ENCODE results near the gene KCNJ9. TPM values are rescaled to one million over a fixed set of nuclear protein-coding genes. Genes with fewer than 3 reads are reported as not detected.

Gene KCNJ9
- total RNA-seq, 1 donor from 2014 or later: not detected

DNA sequence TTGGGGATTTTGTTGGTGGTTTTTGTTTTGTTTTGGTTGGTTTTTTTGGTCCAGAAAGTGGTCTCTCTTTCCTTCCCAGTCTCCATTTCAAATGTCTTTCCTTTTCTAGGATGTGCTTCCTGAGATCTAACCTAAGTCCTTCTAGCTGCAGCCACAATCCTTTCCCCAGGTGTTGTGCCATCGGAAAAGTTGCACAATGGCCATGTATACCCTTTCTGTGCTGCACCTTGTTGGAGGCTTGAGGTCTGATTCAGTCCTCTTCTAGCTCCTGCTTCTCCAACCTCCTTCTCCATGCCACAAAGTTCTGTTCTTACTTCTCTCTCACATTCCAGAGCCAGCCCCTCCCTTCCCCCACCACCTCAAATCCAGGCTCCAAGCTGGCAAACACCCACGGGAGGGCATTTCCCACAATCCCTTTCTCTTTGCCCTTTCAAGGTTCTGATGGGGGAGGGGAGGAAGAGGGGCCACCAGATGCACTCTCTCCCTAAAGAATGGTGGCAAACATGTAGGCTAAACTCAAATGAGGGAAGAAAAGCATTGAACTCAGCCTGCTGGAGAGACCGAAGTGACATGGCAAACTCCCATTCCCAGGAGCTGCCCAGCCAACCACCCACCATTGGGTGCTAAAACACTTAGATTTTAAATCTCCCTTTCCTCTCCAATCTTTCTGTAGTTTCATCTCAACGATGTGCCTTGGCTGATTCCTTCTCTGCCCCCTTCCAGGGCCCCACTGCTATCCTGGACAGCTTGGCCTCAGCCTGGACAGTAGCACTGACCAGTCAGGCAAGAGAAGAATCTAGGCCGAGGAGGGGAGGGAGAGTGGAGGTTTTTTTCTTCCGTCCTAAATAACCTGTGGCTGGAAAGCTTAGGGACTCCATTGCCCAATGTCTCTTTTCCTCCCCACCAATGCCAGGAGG lies 14.3 kb upstream of the KCNJ9 start:
- no peak for DNase-seq (ENCODE audit: low read depth in 2 of 2)

DNA sequence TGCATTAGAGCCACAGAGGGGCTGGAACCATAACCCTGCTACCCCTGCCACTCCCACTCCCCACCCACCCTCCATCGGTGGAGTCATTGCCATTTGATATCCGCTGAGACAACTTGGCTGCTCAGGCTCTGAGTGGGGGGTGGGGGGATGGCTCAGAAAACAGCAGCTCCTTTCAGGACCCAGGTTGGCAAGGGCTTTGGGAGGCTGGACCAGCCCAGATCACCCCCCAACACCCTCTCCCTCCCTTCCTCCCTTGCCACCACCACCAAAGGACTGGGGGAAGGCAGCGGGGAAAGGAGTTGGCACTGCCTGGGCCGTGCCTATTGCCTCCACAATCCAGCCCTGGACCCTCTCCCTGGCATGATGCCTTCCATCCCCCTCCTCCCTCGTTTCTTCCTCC lies 13.1 kb upstream of the KCNJ9 start:
- no peak for DNase-seq (ENCODE audit: low read depth in 2 of 2)

DNA sequence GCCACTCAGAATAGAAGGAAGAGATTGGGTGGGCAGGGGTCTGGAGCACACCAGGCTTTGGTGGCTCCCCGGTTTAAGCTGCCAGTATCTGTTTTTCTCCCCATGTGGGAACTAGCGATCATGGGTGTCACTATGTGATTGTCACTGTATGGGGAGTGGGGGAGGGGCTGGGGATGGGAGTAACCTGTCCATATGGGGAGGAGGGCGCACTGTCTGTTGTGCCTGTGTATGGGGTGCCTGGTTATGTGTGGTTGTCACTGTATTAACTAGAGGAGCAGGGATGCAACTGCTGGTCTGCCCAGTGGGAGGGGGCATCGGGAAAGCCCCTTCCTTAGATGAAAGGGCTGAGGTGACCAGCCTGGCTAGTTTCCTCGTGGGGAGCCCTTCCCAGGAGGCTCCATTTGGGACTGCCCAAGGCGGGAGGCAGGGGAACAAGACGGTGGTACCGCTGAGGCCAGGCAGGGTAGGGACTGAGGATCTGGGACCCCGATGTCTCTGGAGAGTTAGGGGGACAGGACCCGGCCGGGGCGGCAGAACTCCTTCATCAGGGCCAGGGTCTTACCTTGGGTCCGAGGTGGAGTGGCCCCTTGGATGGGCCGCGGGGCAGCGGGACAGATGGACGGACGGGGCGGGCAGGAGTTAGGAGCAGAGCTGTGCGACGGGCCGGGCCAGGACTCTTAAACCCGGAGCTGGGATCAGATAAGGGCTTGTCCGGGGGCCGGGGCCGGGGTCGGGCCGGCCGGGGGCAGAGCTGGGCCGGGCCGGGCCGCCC lies 11.7 kb upstream of the KCNJ9 start, which contains the start of gene KCNJ10:
KCNJ10 (minus strand) TSS at position 701 of the 772 bp plus-strand sequence. CDS start 27,628 bp downstream, outside the sequence.
- DNase-seq (ENCODE audit: low read depth in 2 of 2): no peak

DNA sequence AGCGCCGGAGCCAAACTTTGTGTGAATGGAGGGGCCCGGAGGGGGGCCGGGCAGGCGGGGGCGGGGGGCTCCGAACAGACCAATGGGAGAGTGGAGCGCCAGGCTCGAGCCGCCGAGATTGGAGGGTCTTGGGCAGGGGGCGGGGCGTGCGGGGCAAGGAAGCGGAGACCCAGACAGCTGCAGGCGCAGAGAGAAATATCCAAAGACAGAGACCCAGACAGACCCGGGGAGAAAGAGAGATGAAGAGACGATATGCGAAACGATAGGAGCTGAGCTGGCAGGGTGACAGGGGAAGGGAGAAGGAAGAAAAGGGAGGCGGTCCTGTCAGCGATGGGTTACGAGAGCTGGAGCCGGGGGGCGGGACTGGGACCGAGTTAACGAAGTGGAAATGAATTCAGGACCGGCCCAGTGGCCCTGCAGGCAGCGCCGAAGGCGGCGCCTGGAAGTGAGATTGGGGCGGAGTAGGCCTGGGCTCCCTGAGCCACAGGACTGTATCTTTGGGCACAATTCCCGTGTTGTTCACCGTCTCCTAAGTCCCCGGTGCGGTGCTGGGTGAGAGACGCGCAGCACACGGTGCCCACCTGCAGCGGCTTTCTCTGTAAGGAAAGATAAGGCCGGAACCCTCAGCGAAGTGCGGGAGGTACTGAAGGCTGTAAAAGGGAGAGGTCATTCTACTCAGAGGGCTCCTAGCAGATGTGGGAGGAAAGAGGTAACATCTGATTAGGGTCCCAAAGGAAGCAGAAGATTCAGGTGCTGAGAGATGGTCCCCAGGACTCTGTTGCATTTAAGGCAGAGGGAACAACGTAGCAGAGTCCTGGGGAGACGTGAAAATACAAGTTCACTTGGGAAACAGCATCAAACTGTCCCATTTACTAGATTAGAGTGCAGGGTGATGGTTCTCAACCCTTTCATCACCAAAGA lies 10.8 kb upstream of the KCNJ9 start:
- peak; percentile 47 to 66 for DNase-seq (ENCODE audit: low read depth in 2 of 2)

DNA sequence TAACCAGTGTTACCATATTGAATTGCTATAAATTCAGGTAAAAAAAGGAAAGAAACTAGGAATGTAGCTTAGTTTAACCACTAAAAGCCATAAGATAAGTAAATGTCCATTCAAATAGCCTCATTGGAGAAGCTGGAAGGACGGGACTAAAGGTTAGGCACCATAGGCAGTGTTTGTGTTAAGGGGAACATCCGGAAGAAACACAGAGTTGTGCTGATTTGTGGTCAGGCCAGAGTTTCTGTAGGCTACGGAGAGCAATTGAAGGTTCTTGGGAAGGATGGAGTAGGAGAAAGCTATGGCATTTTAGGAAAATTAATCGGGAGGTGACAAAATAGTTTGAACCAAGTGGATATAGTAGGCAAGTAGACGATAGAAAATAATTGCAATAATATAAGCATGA lies 10.0 kb upstream of the KCNJ9 start:
- no peak for DNase-seq (ENCODE audit: low read depth in 2 of 2)

DNA sequence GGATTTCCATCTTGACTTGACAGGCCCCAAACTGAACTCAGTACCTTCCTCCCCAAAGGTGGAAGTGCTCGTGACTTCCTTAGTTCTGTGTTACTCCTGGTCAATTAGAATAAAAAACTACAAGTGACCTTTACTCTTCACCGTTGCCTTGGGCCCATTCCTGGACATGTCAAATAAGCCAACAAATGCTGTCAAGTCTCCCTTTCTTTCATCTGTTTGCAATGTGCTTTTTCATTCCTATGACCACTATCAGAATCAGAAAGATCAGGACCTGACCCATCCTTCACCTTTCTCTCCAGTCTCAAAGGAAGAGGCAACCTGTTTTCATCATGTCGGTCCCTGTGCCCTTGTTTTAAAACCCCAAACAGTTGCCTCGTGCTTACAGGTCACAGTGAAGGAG lies 6.5 kb upstream of the KCNJ9 start:
- DNase-seq (ENCODE audit: low read depth in 2 of 2): no peak

DNA sequence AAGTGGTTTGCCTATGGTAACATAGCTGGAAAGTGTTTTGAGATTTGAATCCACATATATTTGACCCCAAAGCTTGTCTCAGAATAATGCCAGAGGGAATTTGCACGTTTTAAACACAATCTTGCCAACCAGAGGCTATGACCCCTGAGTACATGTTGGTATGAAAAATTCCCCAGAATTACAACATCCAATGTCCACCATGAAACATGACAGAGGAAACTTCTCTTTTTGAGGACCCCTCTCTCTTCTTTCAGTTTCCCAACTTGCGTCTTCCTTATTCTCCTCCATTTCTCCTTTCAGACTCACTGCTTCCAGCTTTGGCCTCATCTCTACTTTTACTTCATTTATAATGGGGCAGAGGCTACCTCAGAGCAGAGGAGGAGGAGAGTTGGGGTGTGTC lies 5.5 kb upstream of the KCNJ9 start:
- no peak for DNase-seq (ENCODE audit: low read depth in 2 of 2)

DNA sequence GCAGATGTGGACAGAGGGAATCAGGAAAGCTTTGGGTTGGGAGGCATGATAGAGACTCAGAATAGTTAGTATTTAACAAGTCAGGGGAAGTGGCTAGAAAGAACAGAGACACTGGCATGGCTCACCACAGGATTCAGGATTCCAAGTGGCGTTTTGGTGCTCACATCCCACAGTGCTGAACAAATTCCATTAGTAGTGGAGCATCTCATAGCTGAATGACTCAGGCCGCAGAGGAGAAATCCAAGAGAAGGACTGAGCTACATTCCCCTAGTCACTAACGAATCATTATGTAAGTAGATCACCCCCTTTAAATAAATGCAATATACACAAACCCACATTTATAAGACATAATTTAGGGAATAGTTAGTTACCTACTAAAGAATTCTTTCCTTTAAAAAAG lies 5.0 kb upstream of the KCNJ9 start:
- no peak for DNase-seq (ENCODE audit: low read depth in 2 of 2)

DNA sequence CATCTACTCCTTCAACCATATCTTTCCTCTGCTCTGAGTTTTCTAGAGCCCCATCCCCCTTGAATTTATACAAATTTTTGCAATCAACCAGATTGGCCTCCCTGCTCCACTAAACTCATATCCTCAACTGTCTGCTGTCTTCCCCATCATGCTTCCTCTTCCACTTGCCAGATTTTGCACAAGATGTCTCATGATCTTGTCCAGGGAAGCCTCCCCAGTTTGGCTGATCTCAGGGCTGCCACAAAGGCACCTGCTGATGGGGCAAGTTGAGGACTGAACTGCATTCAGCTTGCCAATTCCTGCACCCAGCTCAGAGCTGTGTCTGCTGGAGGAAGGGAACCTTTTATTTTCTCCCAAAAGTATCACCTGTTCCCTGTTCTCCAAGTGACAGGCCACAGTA lies 3.9 kb upstream of the KCNJ9 start:
- DNase-seq (ENCODE audit: low read depth in 2 of 2): no peak

DNA sequence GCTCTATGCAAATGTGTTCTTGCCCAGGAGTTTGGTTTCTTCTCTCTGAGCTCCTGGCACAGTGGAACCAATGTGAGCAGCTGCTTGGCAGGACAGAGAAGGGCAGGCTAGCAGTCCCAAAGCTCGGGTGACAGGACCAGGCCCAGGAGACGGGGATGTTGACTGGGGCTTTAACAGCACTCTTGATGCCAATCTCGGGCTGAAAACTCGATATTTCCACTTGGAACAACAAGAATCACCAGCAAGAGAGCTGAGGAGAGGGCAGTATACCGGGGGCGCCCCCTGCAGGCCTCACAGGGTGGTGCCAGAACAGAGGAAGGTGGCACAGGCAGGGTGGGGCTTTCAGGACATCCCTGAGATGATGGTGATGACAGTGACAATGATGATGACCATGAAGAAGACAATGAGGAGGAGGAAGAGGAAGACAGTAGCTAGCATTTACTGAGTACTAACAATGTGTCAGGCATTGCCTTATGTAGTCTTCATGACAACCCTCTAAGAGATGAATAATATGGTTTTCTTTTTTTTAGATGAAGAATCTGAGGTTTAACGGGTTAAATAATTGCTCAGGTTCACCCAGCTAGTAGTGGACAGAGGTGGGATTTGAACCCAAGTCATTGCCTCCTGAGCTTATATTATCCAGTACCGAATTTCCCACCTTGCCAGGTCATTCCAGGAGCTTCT lies 2.7 kb upstream of the KCNJ9 start:
- DNase-seq (ENCODE audit: low read depth in 2 of 2): peak; percentile 30 to 35

DNA sequence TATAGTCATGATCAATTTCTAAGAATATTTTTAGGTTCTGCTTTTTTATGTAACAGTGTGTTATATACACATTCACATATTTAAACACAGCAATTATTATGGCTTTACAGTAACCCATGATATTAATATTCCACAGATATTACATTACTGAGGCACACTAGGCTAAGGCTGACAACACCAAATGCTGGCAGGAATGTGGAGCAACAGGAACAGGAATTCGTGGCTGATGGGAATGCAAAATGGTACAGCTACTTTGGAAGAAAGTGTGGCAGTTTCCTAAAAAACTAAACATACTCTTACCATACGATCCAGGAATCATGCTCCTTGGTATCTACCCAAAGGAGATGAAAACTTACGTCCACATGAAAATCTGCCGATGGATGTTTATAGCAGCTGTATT lies 1.9 kb upstream of the KCNJ9 start:
- DNase-seq (ENCODE audit: low read depth in 2 of 2): no peak

DNA sequence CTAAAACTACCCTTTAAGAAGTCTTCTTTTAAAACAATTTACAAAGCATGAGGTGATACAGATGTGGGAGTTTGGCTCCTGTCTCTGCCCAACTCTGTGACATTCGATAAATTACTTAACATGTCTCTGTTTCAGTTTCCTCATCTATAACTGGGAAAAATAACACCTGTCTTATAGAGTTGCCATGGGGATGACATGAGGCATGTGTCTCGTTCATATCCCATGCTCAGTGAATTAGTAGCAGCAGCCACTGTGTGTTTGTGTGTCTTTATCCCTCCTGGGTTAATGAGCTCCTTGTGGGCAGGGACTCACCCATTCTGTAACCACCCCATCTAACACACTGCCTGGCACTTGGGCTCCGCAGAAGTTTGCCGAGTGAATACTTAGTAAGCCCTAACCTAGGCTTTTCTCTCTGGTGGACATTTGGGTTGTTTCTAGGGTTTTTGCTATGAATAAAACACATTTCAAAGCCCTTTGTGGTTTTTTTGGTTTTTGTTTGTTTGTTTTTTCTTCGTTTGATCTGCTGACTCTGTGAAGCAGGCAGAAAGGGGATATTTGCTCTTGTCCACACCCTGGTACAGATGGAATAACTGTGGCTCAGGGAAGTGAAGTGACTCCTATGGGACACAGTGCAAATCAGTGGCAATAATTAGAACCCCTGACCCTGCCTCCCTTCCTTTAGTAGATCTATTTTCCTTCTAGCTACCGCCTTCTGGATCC lies 797 bp upstream of the KCNJ9 start:
- DNase-seq (ENCODE audit: low read depth in 2 of 2): no peak

DNA sequence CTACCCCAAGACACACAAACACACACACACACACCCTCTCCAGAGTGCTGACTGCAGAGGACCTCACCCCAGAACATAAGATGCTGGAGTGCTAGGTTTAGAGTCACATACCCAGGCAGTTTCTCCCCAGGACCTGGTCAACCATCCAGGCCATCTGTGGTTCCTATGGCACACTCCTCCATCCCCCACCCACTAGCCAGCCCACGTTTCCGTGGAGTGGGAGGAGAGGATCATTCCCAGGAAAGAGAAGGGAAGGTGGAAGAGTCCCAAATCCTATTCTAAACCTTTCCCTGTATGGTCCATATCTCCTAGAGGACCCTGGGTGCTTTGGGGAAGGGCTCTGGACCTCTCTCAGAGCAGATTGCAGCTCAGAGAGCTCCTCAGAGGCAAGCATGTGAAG lies 1.1 kb downstream of the KCNJ9 start:
- DNase-seq (ENCODE audit: low read depth in 2 of 2): no peak

DNA sequence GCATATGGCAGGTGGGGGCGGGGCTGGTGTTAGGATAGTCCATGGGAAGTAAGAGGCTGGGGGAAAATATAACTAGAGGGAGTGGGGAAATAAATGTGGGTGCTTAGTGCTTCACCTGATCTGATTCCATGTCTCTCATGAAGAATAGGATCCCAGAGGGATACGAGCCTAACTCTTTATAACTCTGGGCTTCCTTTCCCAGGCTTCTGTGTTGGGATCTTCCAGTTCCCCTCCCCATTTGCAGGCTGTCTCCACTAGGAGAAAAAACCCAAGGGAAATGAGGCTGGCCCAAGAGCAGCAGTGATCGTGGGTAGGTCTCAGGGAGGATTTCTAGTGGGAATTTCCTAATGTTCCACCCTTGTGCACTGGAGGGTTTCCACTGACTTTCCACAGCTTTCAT lies 1.6 kb downstream of the KCNJ9 start:
- DNase-seq (ENCODE audit: low read depth in 2 of 2): no peak

DNA sequence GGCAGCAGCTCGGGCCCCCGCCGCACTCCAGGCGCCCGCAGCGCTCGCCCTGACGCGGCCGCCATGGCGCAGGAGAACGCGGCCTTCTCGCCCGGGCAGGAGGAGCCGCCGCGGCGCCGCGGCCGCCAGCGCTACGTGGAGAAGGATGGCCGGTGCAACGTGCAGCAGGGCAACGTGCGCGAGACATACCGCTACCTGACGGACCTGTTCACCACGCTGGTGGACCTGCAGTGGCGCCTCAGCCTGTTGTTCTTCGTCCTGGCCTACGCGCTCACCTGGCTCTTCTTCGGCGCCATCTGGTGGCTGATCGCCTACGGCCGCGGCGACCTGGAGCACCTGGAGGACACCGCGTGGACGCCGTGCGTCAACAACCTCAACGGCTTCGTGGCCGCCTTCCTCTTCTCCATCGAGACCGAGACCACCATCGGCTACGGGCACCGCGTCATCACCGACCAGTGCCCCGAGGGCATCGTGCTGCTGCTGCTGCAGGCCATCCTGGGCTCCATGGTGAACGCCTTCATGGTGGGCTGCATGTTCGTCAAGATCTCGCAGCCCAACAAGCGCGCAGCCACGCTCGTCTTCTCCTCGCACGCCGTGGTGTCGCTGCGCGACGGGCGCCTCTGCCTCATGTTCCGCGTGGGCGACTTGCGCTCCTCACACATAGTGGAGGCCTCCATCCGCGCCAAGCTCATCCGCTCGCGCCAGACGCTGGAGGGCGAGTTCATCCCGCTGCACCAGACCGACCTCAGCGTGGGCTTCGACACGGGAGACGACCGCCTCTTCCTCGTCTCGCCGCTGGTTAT lies 2.8 kb downstream of the KCNJ9 start:
- peak; percentile 39 to 67 for DNase-seq (ENCODE audit: low read depth in 2 of 2)

DNA sequence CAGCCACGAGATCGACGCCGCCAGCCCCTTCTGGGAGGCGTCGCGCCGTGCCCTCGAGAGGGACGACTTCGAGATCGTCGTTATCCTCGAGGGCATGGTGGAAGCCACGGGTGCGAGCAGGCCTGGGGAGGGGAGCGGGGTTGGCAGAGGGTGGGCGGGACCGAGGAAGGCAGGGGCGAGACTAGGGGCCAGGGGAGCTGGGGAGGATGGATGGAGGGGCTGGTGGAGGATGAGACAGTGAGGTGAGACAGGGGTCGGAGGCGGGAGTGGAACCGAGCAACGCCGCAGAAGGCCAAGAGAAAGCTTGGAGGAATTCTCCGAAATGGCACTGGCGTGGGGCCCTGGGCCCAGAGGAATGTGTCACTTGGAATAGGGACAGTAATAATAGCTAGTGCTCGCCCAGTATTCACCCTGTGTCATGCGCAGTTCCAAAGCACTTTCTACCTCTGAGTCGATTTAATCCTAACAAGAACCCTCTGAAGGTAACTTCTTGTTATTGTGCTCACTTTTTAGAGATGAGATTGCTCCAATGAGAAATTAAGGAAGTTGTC lies 3.5 kb downstream of the KCNJ9 start:
- no peak for DNase-seq (ENCODE audit: low read depth in 2 of 2)

DNA sequence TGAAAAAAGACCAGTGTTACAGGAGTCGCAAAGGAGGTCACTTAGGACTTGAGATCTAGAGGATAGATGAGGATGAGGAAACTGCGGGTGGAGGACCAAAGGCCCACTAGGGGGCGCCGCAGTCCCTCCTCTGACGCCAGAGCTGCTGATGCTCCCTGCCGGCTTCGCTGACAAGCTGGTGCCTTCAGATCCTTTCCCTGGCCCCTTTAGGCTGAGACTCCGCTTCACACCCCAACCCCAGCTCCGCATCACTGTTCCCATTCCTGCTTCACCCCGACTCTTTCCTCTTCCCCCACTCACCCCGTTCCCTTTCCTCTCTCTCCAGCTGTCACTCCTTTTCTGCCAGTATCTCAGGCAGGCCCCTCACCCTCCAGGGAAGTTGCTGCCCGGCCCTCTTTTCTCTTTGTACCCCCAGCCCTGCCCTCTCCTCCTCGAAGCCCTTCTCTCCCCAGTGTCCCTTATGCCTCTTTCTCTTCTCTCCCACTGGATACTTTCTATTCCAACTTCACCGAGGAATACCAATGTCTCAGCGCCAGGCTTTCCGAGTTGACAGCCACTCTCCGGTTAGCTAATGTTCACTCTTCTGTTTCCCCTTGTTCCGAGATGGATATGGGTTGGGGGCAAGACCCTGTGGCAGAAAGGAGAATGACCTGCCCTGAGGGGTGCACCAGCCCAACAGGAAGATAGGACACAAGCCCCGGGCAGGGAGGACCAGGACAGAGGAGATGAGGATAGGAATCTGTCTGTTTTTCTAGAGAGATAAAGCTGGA lies 4.5 kb downstream of the KCNJ9 start:
- peak; percentile 74 to 77 for DNase-seq (ENCODE audit: low read depth in 2 of 2)

DNA sequence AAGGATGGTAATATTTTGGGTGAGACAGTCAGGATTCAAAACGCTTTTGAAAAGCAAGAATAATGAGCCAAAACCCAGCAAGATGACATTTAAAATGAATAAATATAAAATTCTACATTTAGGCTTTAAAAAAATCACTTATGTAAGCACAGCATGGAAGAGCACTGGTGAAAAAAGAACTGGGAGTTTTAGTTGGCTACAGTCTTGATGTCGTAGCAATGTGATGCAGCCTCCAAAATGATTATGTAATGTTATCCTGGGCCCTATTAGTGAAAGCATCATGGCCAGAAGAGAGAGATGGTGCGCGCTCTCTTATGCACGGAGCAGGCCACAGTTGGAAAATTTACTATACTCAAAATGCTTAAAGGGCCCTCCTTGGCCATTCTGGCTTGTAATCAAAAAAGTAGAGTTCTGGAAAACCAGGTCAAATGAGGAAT lies 5.1 kb downstream of the KCNJ9 start:
- DNase-seq (ENCODE audit: low read depth in 2 of 2): no peak

Measured in lung microvascular endothelial cell (primary cell).